Amniotic stem cell (primary cell): Measurements from ENCODE around the gene LRRC1.
A peak's percentile ranks its signal among the peaks of the same experiment; 100 is the strongest.
"Not testable (repeated sequence)": the region's sequence is repeated elsewhere in the genome, so short reads cannot be mapped to it uniquely, and the experiment has no call there.

Experiments used
- DNase-seq: peaks from one replicate; lab custom pipeline; 2025; lab: John Stamatoyannopoulos, UW

LRRC1 gene

DNA sequence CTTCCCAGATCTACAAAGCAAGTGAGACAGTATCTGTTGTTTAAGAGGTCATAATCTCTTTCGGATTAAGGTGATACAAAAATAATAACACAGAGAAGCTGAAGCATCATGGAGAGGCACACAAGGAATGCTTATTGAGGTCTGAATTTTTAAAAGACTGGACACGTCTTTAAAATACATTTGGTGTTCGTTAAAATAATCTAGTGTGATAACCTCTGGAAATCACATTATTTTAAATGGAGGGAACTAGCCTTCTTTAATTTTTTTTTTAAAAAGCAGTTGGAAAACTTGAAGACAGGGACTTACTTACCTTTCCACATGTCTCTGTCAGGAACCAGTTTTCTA is 1.9 kb upstream of the LRRC1 start:
- no peak for DNase-seq

DNA sequence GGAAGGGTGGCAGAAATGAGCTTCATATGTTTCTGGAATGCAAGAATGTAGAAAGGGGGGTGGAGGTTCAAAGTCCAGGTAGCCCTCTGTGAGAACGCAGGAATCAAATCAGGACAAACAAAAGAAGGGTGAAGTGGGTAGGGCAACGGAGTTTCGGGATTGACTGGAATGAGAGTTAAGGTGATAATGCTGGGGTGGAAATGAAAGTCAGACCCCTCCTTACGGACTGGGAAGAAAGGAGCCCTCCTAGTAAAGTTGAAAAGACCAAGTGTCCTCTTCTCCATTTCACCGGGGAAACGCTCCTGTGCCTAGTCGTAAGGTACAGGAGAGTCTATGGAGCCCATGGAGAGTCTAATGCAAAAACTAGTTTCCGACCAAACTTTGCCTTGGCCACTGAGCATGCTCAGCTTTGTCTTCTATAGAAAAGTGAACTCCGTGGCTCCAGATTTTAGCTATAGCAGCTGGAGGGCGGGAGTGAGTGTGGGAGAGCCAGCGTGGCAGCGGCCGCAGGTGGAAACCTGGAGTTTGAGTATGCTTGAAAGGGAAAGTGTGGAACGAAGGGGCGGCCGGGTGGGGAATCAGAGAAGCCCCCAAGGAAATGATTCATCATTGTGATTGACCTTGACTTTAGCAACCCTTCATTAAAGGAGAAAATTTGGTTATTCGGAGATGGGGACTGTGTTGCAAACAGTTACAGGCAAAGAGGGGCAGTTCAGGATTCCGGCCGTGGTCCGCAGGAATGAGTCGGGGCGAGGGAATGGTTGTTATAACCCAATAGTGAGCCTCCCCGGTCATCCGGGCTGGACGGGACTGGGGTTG is 1.3 kb upstream of the LRRC1 start:
- DNase-seq = peak; percentile 50

DNA sequence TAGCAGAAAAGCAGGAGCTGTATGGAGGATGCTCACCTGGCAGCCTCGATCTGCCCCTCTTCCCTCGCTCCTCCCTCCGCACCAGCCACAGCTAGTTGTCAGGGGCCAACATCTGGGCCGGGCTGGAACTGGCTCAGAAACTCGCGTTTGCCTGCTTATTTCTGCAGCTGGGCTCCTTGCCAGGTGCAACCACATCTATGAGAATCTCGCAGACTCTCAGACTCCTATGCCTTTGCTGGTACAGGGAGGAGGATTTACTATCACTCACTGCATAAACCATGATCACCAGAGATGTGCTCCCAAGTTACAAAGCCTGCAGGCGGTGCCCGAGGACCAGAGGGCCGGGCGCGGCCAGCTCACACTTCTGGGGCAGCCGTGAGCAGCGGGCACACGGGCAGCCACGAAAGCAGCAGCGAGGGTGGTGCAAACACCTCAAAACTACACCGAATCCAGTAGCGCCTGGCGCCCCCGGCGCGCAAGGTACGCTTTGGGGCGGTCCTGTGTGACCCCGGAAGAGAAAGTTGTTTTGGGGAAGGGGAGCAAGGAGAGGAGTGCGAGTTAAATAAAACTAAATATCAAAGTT is 577 bp upstream of the LRRC1 start:
- DNase-seq = peak; percentile 71

DNA sequence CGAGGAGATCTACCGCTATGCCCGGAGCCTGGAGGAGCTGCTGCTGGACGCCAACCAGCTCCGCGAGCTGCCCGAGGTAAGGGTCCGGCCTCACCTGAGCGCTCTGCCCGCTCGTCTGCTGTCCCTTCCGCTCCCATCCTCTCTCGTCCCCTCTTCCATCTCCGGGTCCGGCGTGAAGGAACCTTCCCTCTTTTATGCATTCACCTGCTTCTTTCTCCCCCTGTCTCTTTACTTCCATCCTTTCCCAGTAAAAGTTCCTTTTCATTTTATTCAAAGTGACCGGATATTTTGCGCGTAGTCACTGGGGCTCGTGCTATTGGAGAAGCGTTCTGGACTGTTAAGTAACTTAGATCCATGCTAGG is 516 bp downstream of the LRRC1 start:
- no peak for DNase-seq

DNA sequence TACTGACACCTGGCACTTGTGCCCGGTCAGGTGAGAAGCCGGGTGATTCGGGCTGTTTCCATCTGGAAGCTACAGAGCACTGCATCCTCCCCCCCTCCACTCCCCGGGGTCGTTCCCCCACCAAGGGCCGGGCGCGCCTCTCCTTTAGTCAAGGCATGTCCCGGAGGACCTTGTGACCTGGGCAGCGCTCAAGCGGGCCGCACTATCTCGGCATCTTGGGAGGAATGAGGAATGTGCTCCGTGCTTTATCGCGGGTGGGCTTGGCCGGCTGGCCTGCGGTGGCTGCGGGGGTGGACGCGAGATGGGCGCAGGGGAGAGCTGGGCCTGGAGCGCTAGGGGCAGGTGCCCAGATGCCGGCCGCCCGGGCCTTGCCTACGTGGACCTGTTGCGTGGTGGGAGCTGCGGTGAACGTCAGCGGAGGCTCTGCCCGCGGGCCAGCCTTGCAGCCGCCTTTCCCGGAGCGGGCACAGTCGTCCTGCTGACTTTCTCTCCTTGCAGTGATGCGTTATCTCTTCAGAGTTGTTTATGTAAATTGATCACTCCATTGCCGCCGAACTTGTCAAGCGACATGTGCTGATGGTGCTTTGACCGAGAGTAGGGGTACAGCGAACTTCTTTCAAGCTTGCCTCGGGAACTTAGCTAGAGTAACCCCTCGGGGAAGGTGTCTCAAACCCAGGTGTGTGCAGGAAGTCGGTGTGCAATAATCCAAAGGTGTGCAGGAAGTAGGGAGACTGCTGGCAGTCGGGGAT is 1.1 kb downstream of the LRRC1 start:
- no peak for DNase-seq

DNA sequence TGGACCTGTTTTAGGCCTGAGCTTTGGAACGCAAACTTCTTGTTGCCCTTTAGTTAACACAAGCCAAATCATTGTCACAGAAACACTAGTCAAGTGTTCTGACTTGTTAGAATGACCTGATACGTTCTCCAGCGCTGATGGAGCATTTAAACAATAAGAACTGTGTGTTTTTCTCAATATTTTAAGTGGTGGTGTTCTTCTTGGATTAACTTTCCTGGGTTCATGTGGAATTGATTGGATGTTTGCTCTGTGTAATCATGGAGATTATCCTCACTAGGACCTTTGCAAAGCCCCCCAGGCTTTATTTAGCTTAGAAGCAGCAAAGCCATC is 1.6 kb downstream of the LRRC1 start:
- DNase-seq = no peak

DNA sequence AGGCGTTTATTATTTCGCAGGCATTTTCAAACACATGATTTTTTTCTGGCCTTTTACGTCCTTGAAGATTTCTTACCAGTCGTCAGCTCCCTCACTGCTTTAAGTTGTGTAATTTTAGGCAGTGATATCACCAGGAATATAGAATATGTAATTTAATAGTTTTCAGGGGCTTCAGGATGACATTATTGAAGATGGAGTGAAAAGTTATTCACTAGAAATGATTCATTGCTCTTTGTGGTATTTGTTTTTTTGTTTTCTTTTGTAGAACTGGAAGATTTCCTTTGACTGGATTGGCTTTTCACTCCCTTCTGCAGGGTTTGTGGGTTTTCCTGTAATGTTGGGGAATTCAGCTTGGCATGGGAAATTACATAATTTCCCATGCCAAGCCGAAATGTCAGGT is 2.0 kb downstream of the LRRC1 start:
- DNase-seq = peak; percentile 38

DNA sequence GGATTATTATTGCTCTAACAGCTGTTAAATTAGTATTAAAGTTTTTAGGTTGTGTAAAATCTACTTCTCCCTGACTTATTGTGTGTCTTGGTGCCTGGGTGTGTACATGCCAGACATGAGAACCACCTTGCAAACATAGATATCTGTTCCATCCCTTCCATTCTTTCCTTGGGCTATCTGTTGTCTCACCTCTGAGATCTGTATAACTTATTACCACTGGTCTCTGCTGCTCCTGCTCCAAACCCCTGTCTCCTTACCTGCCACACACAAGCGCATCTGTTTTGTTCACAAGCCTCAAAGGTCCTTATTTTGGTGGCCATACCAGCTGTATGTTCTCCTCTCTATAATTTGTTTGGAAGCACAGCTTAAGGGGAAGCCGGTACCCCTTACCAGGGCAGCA is 2.5 kb downstream of the LRRC1 start:
- no peak for DNase-seq

DNA sequence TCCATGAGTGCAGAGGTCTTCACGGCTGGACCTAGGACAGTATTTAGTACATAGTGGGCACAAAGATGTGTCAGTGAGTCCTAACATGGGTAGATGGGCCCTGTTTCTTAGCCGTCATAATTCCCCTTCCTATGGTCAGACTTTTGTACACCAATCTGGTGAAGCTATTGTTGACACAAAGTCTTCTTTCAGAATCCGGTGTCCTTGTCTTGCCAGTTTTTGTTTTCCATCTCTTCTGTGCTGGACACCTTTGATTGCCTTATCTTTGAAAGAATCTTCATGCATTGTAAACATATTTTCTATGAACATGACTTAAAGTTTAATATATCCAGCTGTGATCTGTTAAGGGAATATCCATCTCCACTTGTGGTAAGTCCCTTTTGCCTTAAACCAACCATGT is 4.5 kb downstream of the LRRC1 start:
- no peak for DNase-seq

DNA sequence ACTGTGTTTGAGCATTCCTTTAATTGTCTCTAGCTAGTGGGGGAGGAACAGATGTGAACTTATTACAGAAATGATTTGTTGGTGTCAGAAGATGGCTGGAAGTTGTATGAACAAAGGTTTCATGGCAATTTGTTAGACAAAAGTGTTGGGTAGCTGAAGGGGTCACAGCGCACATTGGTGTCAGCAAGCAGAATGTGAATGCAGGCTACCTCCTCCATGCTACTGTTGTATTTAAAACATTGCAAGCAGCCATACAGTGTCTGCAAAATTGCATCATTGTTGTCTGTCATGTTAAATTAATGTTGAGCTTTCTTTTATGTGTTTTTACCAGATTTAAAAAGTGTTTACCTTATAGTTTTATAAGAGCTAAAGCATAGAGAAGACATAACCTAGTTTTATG is 6.2 kb downstream of the LRRC1 start:
- DNase-seq = no peak

DNA sequence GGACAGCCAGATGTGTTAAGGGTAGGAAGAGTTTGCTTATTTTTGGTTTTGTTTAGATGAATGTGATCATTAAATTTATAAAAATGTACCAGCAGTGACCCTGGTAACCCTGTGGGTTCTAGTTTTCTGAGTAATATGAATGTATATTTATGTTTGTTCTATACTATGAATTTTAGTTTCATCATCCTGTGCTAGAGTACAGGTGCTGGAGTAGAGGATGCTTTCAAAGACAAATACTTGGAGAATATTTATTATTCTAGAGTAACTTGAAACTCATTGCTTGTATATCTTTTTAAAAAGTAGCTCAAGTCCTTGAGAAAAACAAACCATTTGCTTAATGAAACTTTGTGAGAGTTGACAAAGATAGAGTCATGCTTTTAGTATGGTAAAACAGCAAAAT is 7.8 kb downstream of the LRRC1 start:
- no peak for DNase-seq

DNA sequence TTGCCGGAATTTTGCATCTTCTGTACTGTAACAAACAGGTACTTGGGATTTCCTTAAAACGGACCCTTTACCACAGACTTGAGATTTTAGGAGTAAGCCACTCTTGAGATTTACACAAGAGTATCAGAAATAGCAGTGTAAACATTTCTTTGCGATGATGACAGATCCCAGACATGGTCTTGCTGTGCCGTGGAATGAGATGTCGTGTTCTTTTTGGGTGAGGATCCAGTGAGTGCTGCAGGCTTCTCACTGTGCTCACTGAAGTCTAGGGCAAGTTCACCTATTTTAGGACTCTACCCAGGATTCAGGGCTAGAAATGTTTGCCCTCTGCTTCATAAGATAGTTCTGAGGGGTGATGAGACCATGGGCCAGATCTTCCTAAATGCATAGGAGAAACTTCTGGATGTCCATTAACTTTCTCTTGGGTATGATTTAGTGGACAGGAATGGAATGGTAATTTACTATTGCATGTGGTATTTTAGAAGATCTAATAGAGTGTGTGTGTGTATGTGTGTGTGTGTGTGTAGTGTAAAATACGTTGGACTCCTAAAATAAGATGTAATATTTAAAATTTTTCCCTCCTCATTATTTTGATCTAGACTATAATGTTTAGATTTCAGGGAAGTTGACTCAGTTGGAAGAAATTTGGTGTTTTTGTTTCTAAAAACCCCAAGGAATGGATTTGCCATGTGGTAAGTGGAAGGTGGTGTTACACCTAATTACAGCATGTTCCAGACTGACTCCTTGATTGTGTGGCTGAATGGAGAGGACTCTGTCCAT is 8.5 kb downstream of the LRRC1 start:
- no peak for DNase-seq

DNA sequence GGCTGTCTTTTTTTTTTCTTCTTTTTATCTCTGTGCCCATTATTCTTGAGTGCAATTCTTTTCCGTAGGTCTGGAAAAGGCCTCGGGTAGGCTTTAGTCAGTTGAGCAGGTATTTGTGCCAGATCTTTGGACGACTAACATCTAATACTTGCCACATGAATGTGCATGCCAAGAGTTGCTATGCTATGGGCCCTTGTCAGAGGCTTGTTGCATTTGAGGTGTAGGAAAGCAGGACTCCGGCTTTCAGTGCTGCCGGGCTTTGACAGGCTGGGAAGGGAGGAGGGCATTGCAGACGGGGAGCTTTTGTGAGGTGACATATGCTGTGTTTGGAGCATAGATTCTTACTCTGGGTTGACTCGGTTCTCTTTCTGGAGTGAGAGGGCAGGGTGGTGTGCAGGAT is 10.2 kb downstream of the LRRC1 start:
- DNase-seq = no peak

DNA sequence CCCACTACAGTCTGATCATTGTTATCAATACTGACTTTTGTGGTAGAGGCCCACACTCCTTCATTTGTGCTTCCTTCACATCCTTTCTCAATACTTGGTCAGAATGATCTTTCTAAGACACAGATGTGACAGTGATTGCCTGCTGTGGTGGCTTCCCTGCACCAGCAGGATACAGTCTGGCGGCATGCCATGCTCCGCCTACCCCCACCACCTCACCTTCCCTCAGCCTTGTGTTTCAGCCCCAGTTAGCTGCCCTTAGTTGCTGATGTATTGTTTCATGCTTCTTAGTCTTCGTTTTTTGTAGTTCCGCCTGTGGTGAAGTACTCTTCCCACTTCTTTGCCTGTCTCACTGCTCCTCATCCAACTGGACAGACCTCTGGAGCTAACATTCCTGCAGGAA is 10.9 kb downstream of the LRRC1 start:
- no peak for DNase-seq

DNA sequence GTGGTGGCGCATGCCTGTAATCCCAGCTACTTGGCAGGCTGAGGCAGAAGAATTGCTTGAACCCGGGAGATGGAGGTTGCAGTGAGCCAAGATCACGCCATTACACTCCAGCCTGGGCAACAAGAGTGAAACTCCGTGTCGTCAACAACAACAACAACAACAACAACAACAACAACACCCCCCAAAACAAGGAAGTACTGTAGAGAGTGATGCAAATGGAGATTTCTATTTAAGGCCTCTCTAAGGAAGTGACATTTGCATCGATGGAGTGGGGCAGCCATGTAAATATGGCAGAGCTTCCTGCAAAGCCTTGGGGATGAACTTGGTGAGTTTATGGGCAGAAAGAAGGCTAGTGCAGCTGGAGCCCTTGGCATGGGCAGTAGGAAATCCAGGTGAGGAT is 12.8 kb downstream of the LRRC1 start:
- not testable (repeated sequence) for DNase-seq

DNA sequence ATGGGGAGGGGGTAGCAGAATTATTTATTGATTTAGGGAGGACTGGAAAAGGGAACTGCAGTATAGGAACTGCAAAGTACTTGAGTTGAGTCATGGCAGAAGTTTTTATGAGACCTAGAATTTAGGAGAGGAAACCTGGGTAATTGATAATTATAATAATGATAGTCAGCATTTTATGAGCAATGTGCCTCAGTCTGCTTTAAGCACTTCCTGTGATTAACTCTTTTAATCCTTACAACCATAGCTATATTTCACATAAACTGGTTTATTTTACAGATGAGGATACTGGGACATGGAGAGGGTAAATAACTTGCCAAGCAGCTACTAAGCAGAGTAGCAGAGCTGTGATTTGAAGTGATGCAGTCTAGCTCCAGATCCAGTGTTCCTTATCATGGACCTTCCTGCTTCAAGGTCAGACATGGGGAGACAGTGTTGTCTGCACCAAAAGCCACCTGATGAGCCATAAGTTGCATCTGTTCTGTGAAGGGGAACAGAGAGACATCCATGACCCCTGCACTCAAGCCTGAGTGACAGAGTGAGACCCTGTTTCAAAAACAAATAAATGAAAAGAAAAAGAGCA is 13.6 kb downstream of the LRRC1 start:
- DNase-seq = no peak

DNA sequence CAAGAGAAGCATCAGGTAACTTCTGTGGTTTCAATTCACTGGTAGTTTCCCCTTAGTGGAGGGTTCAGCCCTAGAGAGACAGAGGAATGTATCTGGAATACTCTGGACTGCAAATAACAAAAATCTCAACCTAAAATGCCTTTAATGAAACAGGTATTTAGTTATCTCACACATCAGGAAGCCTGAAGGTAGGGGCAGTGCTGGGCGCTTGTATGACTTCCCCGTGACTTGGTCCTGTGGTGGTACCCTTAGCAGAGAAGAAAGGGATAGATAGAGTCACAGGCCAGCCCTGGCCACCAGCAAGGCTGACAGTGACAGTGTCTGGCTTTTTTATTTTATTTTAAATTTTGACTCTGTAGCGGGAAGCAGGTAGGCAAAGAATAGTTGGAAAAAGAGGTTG is 14.9 kb downstream of the LRRC1 start:
- no peak for DNase-seq

DNA sequence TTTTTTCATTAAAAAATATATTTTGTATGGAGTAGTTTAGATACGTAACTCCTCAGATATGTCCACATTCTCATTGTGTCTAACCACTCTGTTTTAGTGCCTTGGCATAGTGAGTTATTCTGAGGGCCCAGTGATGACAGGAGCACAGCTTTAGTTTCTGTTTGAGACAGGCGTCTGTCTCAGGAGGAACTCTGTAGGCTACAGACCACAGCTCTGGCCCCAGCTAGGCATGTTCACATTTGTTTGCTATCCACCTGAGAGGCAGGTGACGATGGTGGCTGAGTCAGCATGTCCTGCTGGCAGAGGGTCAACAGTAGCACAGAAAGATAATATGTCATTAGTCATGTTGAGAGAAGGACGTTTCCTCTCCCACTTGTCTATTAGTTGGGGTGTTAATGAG is 16.3 kb downstream of the LRRC1 start:
- no peak for DNase-seq

DNA sequence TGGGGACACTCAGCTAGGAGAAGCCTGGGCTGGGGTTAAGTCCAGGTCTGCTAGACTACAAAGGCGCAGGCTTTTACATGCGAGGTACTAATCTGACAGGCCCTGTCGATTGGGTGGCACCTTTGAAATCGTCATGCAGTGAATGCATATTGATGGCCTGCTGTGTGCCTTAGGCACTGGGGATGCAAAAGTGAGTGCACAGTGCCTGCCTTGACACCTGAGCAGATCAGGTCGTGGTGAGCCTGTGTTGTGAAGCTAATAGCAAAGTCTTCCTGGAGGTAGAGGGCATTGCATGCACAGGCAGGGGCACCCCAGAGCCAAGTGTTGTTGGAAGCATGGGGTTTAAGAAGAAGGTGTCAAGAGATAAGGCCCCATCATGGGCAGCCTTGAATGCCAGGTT is 16.9 kb downstream of the LRRC1 start:
- DNase-seq = no peak

DNA sequence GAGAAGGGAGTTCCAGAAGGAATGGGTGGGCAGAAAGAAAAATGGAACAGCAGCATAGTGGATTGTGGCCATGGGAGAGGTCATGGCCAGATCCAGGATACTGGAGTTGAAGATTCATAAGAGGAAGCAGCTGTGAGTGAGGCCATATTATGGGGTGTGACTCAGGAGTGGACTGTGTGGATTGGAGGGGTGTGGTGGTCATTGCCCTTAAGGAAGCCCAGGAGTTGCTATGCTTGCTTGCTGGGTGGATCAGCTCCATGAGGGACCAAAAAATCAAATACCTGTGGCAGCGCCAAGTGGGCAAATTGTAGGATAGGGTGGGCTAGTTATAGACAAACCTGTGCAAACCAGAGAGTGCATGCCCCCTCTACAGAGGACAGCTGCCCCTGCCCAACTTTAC is 18.3 kb downstream of the LRRC1 start:
- no peak for DNase-seq

DNA sequence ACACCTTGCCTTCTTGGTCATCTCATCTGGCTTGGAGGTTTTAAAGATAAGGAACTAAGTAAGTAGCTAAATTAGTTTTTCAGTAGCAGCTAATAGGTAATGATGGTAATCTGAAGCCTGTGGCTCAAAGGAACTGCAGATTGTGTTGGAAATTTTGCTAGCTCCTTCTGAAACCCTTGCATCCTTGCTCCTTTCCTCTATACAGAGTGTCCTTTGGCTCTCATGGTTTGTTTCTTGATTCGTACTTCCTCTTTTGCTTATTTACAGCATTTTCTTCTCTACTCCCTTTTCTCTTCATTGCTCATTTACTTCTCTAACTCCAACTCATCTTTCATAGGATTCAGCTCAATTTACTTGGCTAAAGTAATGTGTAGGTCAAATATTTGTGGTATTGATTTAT is 19.0 kb downstream of the LRRC1 start:
- no peak for DNase-seq

DNA sequence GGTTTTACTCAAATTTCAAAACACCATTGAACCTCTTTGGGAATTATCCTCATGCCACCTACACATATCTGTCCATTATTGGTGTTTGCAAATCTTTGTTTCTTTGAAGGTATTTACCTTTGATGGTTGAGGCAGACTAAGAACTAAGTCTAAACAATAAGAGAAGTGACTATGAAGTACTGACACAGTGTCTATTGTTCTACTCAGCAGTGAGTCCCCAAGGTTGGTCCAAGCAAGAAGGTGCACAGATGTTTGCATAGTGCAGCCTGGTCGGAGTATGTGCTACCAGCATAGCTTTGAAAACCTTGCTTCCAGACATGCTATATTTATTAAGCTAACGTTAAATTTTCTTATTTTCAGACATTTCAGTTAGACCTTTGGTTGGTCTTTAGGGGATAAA is 19.5 kb downstream of the LRRC1 start:
- DNase-seq = no peak
